ENCODE data around the gene PLCH1. TPM values are rescaled to one million over a fixed set of nuclear protein-coding genes. Genes with fewer than 3 reads are reported as not detected.

The PLCH1 gene
- total and polyA plus RNA-seq, 2 of the 8 experiments (the other 6 are each of a cell fraction or from before 2014, with no cell fraction given), result 5.8 to 17.2 TPM

GRCh38 chr3:155690921-155691320 is 54.0 kb downstream of the PLCH1 start (continued):
- TF ChIP-seq TCF12 (IDR thresholded peaks at IDR 0.05; ENCODE audit: low read depth, low read length), result no peak

Data from H1 (cell line).